Activated CD8-positive, alpha-beta memory T cell treated with anti-CD3 and anti-CD28 coated beads, Interleukin-2, amount 50 U/mL, for 24 hours (primary cell): ENCODE results near the gene HOXA4.

Source experiments
- DNase-seq: peaks from one replicate; pipeline ENCODE4 v3.0.0-alpha.2; 2020; ENCODE audit errors: extremely low read depth

Gene HOXA4

DNA sequence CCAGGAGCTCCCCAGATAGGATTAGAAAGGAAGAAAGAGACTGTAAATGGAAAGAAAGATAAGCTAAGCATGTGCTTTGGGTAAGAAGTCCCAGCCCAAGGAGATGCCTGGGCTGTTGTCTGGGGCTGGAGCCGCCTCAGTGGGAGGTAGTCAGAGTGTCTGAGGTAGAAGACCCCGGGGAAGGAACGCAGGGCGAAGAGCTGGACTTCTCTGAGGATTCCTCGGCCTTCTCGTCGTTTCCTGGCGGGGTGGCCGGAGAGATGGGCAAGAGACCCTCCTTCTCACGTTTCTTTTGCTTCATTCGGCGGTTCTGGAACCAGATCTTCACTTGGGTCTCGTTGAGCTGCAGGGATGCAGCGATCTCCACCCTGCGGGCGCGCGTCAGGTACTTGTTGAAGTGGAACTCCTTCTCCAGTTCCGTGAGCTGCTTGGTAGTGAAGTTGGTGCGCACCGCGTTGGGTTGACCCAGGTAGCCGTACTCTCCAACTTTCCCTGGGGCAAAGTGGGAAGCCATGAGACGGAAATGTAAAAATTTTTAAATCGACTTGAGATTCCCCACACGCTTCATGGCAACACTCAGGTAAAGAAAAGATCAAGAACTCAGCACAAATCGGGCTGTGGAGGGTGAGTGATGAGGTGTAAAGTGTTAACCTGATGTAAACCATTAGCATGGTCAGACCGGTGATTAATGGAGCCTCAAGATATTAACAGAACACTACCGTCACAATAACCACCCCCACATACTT, 36.1 kb downstream of the HOXA4 start:
- DNase-seq, result no peak

DNA sequence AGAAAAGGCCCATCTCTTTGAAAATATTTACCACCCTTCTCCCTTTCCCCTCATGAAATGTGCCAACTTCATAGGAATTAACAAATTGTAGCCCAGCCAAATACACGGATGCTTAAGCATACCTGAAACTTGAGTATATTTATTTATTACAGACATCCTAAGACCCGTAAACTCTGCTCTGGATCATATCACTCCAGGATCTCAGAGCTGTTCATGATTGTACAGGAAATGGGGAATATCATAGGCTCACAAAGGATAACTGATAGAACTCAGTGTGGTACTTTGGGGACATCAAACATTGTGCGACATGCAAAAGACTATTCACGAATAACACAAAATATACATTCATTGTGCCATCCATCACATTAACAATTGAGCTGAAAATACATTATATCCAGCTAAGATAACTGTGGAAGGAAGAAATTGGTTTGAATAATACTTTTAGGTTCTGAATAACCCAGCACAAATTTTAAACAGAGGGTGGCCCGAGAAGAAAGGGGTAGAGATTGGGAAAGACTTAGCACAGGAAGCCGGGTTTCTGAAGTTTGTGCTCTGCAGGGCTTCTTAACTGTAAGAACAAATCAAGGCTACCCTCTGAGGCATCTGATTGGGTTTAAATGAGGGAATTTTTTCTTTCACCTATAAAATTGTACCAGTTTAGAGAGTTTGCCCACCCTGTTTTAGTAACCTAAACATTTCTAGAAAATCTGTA, 37.2 kb downstream of the HOXA4 start:
- DNase-seq, result no peak

DNA sequence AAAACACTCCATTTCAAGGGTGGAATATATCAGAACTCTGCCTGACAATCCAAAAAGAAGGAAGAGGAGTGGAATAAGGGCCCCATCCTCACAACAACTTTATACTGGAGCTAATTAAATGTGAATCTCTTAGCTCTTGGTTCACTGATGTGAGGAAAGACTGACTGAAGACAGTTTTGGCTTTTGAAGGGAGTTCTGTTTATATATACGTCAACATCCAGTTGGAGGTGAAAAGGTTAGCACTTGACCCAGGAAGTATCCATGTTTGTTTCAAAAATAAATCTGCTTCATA, 37.8 kb downstream of the HOXA4 start:
- no peak for DNase-seq

DNA sequence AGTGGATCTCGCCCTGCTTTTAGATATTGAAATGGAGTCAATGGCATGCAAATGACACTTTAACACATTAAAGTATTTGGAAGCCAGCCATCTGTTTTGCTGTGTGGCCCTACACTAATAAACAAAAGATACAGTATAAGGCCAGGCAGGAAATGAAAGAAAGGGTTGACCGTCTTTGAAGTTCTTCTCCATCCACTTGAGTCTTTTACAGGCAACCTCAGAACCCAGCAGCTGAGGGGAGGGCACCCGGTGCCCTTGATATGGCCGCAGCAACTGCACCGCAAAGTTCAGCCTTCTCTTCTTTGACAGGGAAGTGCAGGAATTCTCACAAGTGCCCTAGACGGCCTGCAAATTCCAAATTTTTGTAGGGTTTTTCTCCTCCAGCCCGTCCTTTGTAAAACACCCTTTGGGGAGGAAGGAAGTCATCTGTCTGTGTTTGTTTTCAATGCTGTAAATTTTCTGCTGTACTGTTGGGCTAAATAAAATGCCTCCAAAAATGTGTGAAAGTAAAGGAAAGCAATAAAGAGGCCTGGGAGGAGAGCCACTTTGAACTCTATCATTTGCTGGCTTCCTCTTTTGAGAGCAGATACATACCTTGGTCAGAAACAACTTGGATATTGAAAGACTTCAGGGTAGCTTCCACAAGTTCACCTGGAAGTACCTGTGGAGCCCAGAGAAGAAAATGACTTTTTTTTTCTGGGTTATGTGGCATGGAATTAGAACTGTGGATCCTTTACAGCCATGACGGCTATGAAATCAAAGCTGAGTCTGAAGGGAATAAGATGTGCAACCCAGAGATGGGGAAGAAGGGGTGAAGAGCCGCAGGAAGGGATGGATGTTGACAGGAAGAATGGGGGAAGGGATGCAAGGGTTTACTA, 38.4 kb downstream of the HOXA4 start:
- DNase-seq, result no peak

DNA sequence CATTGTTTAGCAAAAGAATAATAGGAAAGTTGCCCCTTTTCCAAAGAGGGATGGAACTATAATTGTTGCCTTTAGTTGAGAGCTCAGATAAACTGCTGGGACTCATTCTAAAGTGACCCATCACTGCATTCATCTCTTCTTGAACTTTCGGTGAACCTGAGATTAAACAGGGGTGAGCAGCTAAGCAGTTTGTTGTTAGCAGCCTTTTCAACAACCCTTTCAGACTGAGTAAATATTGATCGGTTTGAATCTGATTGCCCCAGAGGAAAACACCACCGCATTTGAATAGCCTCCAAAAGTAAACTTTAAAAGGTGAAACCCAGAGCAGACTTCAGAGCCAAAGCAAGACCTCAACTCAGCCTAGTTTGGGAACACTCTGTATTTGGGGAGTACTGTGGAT, 39.5 kb downstream of the HOXA4 start:
- no peak for DNase-seq

DNA sequence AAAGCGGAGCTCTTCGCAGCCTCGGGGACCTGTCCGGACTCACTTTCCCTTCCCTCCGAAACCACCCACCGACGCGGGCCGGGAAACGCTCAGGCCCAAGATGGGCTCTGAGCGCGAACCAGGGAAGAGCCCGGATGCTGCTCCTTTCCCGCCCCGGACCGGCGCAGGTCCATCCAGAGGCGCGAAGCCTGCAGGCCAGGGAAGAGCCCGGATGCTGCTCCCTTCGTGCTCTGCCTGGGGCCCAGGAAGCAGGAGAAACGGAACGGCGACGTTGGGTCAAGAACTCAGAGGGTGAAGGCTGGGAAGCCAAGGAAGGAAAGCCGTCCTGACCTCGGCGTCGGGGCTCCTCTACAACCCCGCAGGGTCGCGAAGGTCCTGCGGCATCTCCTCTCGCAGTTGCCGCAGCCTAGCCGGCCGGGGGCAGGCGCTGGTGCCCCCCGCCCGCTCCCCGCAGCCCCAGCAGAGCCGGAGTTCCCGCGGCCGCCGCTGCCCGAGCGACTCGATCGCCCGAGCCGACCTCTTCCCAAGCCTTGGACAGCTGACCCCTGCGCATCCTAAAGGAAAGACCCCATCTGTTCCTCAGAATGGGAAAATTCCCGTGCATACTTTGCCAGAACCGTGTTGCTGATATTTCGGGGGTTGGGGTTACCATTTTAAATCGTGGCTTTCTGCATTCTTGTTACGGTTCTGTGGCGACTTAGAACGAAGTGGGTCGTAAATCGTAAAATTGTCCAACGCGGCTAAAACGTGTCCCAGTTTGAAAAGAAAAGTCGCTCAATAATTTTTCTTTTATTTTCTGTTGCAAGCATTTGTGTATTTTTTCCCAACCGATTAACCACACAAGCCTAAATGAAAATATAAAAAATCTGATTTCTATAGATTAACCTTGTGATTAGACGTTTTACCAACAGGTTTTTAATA, 42.3 kb downstream of the HOXA4 start:
- DNase-seq, result no peak

DNA sequence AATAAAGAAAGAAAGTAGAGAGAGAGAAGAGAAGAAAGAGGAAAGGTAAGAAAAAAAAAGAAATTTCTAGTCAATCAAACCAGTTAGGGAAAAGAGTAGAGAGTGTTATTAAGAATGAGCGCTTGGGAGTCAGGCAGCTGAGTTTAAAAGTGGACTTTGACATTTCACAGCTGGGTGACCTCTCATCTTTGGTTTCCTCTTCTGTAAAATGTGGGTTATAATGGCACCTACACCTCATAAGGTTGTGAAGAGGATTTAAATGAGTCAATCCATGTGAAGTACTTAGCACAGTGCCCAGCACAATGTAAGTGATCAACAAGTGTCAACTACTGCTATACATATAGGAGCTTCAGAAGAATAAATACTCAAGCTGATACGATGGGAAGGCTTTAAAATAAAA, 46.9 kb downstream of the HOXA4 start:
- DNase-seq, result no peak

DNA sequence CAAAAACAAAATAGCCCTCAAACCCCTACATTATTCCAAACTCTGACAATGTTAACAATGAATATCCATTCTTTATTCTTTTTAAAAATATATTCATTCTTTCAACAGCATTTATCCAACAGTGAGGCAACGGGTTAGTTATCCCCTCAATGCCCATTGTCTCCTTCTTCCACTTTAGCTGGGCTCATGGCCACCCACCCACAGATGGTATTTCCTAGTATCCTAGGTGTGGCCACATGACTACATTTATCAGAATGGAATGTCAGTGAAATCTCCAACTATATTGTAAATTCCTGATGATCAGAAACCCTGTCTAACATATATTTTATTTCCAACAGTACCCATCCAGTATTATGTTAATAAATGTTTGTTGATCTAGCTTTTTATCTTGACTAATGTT, 48.4 kb downstream of the HOXA4 start:
- no peak for DNase-seq

DNA sequence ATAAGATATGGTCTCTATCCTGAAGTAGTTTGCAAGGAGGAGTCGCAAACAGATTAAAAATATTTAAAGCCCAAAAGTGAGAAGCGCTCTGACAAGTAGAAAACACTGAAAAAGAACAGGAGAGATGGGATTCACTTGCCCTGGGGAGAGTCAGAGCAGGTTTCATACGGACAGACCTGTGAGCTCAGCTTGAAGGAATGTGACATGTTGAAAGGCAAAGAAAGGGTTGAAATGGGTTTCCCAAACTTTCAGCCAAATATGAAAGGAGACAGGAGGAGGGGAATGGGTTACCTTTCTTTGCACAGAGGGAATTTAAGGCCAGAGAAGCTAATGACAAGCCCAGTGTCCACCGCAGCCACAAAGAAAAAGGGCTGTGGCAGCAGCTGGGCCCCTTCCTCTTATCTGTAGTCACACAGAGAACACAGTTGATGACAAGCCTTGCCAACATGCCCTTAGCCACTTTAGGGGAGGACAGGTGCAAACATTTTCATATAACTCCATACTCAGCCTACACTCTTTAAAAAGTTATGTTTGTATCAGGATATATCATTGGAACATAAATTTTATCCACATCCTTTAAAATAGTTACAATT, 49.6 kb downstream of the HOXA4 start:
- no peak for DNase-seq

DNA sequence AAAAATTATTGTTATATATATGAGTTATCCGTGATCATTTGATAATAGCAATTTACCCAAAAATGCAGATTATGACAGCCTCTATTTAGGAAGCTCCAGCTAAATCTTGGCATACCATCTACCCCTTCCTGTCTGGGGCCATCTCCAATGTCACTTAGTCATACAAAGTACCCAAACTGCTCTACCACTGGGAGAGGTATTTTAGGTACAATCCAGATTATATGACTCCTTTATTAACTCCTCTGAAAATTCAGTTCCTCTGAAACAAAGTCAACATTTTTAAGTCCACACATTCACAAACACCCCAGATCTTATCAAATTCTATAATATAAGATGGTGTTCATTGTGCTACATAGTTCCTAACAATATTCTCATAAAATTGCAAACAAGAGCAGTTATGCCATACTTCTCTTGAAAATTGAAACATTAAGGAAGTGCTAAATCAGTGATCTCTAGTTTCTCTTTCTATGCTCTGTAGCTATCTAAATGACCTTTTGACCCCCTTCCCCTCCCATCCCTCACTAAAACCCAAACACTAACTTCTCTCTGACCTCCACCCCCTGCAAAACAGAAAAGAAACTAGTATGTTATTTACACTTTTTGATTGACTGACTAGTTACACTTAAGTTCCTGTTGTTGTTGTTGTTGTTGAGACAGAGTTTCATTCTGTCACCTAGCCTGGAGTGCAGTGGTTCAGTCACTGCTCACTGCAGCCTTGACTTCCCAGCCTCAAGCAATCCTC, 51.2 kb downstream of the HOXA4 start:
- no peak for DNase-seq

DNA sequence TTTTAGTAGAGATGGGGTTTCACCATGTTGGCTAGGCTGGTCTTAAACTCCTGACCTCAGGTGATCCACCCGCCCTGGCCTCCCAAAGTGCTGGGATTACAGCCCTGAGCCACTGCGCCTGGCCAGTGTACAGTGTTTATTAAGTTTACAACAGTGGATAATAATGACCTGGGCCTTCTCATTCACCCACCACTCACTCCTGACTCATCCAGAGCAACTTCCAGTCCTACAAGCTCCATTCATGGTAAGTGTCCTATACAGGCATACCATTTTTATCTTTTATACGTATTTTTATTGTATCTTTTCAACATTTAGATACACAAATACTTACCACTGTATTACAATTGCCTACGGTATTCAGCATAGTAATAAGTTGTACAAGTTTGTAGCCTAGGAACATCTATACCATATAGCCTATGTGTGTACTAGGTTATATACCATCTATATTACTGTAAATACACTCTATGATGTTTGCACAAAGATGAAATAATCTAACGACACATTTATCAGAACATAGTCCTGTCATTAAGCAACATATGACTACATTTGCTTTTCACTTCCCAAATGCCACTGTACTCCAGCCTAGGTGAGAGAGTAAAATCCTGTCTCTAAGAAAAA, 51.8 kb downstream of the HOXA4 start:
- no peak for DNase-seq
